Activated CD8-positive, alpha-beta memory T cell treated with anti-CD3 and anti-CD28 coated beads, Interleukin-2, amount 50 U/mL, for 24 hours (primary cell): ENCODE data around the gene IRX1.

ENCODE experiments used
- DNase-seq: peaks from one replicate; pipeline ENCODE4 v3.0.0-alpha.2; 2020; ENCODE audit errors: extremely low read depth

IRX1 gene

GRCh38 chr5:3600106-3601060, 4.8 kb downstream of the IRX1 start:
- no peak for DNase-seq

GRCh38 chr5:3601061-3601710, 5.6 kb downstream of the IRX1 start:
- no peak for DNase-seq

- no peak for DNase-seq
Measured at GRCh38 chr5:3601911-3602782, 6.5 kb downstream of the IRX1 start.

- DNase-seq, result no peak
Measured at GRCh38 chr5:3602785-3603502, 7.3 kb downstream of the IRX1 start.

DNA sequence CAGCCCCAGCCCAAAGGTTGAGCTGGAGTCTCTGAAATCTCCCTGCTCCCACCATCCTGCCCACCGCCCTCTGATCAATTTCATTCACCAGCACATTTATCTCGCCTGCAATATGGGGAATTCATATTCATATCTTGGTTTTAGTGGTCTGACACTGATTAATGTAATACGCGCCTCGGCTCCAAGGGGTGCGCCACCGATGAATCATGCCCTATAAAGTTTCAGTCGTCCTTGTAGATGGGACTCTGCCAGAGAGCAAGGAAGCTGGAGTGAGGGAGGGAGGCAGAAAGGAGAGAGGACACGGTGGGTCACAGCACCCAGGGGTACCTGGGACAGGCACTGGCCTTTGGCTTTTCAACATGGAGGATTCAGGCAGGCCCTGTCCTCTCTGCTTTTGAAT, 8.9 kb downstream of the IRX1 start:
- DNase-seq, result no peak

DNA sequence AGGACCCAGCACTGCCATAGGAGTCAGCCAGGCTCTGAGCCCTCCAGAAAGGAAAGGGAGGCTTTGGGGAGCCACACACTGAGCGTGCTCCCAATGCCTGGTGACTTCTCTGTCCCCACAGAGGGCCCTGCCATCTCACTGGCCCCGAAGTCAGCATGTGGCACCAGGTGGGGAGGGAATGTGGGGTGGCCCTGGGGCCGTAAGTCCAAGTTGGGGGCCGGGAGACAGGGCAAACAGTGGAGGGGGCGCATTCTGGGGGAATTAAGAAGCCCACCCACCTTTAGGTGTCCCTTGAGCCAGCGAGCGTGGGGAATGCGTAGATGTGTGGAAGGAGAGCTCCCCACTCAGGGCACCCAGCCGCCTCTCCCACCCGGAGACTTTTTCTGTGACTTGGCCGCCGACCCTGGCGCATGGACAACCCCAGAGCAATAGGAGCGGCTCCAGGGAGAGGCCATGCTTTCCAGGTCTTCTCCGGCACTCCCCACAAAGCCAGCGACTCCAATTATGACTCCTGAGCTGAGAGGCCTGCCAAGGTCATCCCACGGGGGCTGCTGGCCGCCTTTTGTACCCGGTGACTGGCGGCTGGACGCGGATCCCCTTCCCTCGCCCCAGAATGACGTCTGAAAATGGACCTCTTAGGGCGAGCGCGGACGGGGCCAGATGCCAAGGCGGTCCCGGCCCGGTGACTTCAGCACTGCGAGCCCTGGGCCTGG, 9.8 kb downstream of the IRX1 start:
- no peak for DNase-seq

DNA sequence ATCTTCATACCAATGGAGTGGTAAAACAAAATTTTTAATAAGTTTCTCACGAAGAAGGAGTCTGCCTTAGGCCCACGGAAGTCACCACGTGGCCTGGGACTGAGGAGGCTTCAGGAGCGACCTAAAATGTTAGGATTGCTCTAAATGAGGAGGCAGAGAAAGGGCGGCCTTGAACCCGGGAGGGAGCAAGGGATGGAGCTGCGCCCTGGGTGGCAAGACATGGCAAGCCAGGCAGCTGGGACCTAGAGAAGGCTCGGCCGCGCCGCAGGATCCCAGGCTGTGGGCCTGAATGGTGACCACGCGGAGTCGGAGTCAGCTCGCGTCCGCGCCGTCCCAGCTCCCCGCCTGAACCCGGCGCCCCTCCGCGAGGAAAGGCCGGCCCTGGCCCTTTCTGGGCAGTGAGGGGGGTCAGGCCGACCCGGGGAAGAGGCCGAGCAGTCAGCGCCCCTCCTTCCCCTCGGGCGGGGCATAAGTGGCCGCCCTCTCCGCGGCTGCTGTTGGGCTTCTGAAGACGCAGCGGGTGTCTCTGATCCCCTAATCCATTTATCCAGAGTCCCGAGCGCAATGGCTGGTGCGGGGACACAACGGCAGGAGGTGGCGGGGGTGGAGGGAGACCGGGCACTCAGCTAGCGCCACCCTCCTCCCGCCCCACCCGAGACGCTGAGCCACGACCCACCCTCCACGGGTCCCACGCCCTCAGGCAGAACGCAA, 10.6 kb downstream of the IRX1 start:
- no peak for DNase-seq

GRCh38 chr5:3607541-3608181, 12.0 kb downstream of the IRX1 start:
- no peak for DNase-seq

- DNase-seq, result no peak
Measured at GRCh38 chr5:3609120-3609681, 13.6 kb downstream of the IRX1 start.

GRCh38 chr5:3612591-3613042, 17.0 kb downstream of the IRX1 start:
- DNase-seq, result no peak

GRCh38 chr5:3613726-3614125, 18.1 kb downstream of the IRX1 start:
- DNase-seq, result no peak

- no peak for DNase-seq
Measured at GRCh38 chr5:3615217-3615616, 19.6 kb downstream of the IRX1 start.

DNA sequence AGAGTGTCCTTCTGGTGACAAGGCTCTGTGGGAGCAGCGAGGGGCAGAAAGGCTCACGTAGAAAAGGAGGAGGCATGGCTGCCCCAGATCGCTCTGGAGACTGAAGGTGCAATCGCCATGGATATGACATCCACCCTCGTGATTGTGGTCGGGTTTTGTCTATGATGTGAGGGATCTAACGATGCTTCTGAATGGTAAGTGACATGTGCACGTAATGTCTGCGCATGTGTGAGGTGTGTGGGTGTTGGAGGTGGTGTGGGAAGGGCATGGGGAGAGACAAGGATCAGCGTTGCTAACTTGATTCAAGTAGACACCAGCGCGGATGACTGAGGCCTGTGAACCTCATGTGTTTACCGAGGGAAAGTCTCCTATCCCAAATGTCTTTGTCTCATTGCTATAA, 20.2 kb downstream of the IRX1 start:
- no peak for DNase-seq

DNA sequence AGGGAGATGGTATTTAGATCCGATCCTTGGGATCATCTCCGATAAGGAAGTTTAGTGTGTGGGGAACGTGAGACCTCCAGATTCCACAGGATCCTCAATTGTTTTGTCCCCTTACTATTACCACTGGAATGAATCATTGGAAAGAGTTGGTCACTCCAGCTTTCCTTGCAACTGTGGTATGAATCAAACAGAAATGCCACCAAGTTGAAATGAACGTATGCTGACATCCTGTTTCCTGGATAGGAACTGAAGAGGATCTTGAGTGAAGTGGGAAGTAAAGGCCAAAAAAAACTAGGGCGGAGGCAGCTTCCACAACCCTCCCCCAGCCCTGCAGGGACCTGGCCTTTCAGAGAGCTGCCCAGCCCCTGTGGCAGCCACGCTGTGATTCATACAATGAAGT, 23.9 kb downstream of the IRX1 start:
- DNase-seq, result no peak

- DNase-seq, result no peak
Measured at GRCh38 chr5:3622961-3623360, 27.3 kb downstream of the IRX1 start.

- no peak for DNase-seq
Measured at GRCh38 chr5:3625626-3626025, 30.0 kb downstream of the IRX1 start.

DNA sequence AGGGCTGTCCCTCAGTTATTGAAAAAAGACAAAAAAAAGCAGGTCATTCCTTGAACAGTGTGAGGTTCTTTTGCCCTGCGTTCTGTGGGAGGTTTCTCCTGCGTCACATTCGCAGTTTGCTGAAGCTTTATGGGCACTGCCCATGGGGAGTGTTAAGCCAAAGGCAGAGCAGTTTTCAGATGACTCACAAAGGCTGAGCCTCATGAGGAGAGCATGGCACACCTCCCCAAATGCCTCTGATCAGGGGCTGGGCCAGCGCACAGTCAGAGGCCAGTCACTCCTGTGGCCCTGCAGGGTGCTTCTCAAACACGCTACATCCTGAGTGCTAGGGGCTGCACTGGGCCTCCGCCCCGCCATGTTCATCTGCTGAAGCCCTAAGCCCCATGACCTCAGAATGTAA, 38.4 kb downstream of the IRX1 start:
- no peak for DNase-seq

DNA sequence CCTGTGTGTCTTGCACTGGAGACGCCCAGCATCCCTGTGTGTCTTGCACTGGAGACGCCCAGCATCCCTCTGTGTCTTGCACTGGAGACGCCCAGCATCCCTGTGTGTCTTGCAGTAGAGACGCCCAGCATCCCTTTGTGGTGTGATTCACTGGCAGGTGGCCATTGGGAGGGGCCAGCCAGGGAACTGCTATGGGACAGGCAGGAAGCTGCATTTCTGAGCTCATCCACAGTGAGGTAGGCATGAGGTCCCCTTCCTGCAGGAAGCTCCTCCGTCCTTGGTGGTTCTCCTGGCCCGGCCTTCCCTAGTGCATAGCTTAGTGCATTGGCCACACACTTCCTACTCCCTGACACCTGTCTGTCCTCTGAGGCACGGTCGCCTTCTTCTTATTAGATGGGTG, 43.5 kb downstream of the IRX1 start:
- DNase-seq, result no peak

DNA sequence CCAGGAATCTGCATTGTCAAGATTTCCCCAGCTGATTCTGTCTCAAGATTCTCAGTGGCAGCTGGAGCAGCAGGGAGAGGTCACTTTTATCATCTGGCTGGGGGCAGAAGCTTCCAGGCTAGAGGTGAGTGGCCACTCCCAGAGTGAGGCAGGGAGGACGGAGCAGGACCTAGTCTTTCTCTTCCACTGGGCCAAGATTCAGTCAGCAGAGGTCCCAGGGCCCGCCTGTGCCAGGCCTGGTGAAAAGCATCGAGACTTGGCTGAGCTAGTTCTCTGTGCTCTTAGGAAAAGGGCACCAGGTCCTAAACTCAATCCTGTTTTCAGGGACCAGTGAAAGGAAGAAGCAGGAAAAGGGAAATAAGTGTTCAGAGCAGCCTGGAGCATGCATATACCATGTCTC, 46.6 kb downstream of the IRX1 start:
- no peak for DNase-seq
